Measurements from ENCODE around the gene TRABD2A. TPM values are rescaled to one million over a fixed set of nuclear protein-coding genes. Genes with fewer than 3 reads are reported as not detected.

TRABD2A gene
- total RNA-seq, 1 experiment from 2014 or later = 4.6 TPM

GRCh38 chr2:84850471-84850870 lies 30.4 kb downstream of the TRABD2A start:
- POLR2A ChIA-PET = no interaction called here
- Histone ChIP-seq H3K4me2 (ENCODE audit: low read length) (no peak overlapping the region), H3K9ac (ENCODE audit: low read length) (no peak overlapping the region), H3K79me2 (ENCODE audit: insufficient read depth, low read length) (no peaks in the 10 kb centered on the region), H3K9me2 (ENCODE audit: insufficient read depth) (no peaks in the 10 kb centered on the region; the same call in 1 of the 2 replicates), H3K9me3 (ENCODE audit: control insufficient read depth in 1 of 2, insufficient read depth in 1 of 2, low read depth in 1 of 2, low read length in 2 of 2) (0 out of 4 replicates have a peak, but pooled peaks cover 0 to 3% of the 10 kb centered on the region in 2 experiments), H2AFZ (ENCODE audit: low read depth, low read length, poor library complexity, severe bottlenecking) (no peak overlapping the region), H3K36me3 (ENCODE audit: control insufficient read depth in 1 of 2, insufficient read depth in 2 of 2, low read length in 2 of 2) (no peaks in the 10 kb centered on the region), H3K27ac (ENCODE audit: low read depth, low read length) (no peak overlapping the region), H3K27me3 (ENCODE audit: insufficient read depth, low read length) (no peaks in the 10 kb centered on the region), H3K4me1 (ENCODE audit: control insufficient read depth in 1 of 2, insufficient read depth in 2 of 2, low read length in 2 of 2) (peaks cover 0 to 3% of the 10 kb centered on the region in 2 experiments; a peak in 1 of 4 replicates), H4K20me1 (ENCODE audit: insufficient read depth) (no peaks in the 10 kb centered on the region), H3K4me3 (replicated peaks in 1 of 2; ENCODE audit: low read depth in 1 of 2, low read length in 2 of 2) (no peak overlapping the region)
- RAD21 ChIA-PET (ENCODE audit: low non-redundant PET in 1 of 2, low total read pairs in 2 of 2, uncharacterized antibody in 2 of 2, unreplicated experiment in 2 of 2) = no interaction called here
- DNase-seq (ENCODE audit: low read depth, low spot score) (no peak), ATAC-seq (no peak)
- BruUV-seq (replicated peaks) = no TSS peak
- TF ChIP-seq JUND (IDR thresholded peaks at IDR 0.05) (no peak), SP1 (IDR thresholded peaks at IDR 0.05; ENCODE audit: low read depth) (no peak), CBX3 (IDR thresholded peaks at IDR 0.05; ENCODE audit: low read depth) (no peak)
- CTCF ChIA-PET = no interaction called here
- intact Hi-C loops (cut with micrococcal nuclease) = no loop called here

- DNase-seq (ENCODE audit: low read depth, low spot score) (no peak), ATAC-seq (no peak)
- intact Hi-C loops (cut with micrococcal nuclease) = no loop called here
- Histone ChIP-seq H3K9me2 (ENCODE audit: insufficient read depth) (no peaks in the 10 kb centered on the region; the same call in 1 of the 2 replicates), H3K9me3 (ENCODE audit: control insufficient read depth in 1 of 2, insufficient read depth in 1 of 2, low read depth in 1 of 2, low read length in 2 of 2) (0 out of 4 replicates have a peak, but pooled peaks cover 0 to 3% of the 10 kb centered on the region in 2 experiments), H3K4me1 (ENCODE audit: control insufficient read depth in 1 of 2, insufficient read depth in 2 of 2, low read length in 2 of 2) (peaks cover 0 to 3% of the 10 kb centered on the region in 2 experiments; a peak in 1 of 4 replicates), H3K36me3 (ENCODE audit: control insufficient read depth in 1 of 2, insufficient read depth in 2 of 2, low read length in 2 of 2) (no peaks in the 10 kb centered on the region), H4K20me1 (ENCODE audit: insufficient read depth) (no peaks in the 10 kb centered on the region), H3K27ac (ENCODE audit: low read depth, low read length) (no peak overlapping the region), H2AFZ (ENCODE audit: low read depth, low read length, poor library complexity, severe bottlenecking) (no peak overlapping the region), H3K27me3 (ENCODE audit: insufficient read depth, low read length) (no peaks in the 10 kb centered on the region), H3K79me2 (ENCODE audit: insufficient read depth, low read length) (no peaks in the 10 kb centered on the region), H3K9ac (ENCODE audit: low read length) (no peak overlapping the region), H3K4me2 (ENCODE audit: low read length) (no peak overlapping the region), H3K4me3 (replicated peaks in 1 of 2; ENCODE audit: low read depth in 1 of 2, low read length in 2 of 2) (no peak overlapping the region)
- ChIA-PET CTCF (no interaction called here), RAD21 (ENCODE audit: low non-redundant PET in 1 of 2, low total read pairs in 2 of 2, uncharacterized antibody in 2 of 2, unreplicated experiment in 2 of 2) (no interaction called here), POLR2A (no interaction called here)
- no TSS peak for BruUV-seq (replicated peaks)
- no peak for TF ChIP-seq EZH2 (IDR thresholded peaks at IDR 0.05)
- TF ChIP-seq ZBTB33 (IDR thresholded peaks at IDR 0.05; ENCODE audit: extremely low read depth, insufficient replicate concordance, low read length) = no peak
- TF ChIP-seq CBX3 (IDR thresholded peaks at IDR 0.05; ENCODE audit: low read depth) = no peak
- TF ChIP-seq CEBPB (IDR thresholded peaks at IDR 0.05; ENCODE audit: low read depth) = no peak
- TF ChIP-seq CTCF (IDR thresholded peaks at IDR 0.05 in 2 of 3, conservative IDR thresholded peaks at IDR 0.05 in 1 of 3; ENCODE audit: borderline replicate concordance in 1 of 3, insufficient read depth in 1 of 3, low read depth in 2 of 3, low read length in 2 of 3) = no peak
- no peak for TF ChIP-seq RAD21 (IDR thresholded peaks at IDR 0.05; ENCODE audit: low read depth)
- TF ChIP-seq EGR1 (IDR thresholded peaks at IDR 0.05; ENCODE audit: low read depth) = no peak
- TF ChIP-seq SIN3A (IDR thresholded peaks at IDR 0.05; ENCODE audit: low read depth) = no peak
- no peak for TF ChIP-seq POLR2A (IDR thresholded peaks at IDR 0.05; ENCODE audit: borderline replicate concordance, extremely low read depth, insufficient read depth, insufficient read length)
- TF ChIP-seq REST (IDR thresholded peaks at IDR 0.05; ENCODE audit: low read depth) = no peak
Observed at GRCh38 chr2:84849271-84849952, 31.5 kb downstream of the TRABD2A start.
